Gastroesophageal sphincter (tissue), 3 donors: ENCODE data around the gene S100A4.

ENCODE experiments used
- CTCF ChIP-seq, 4 experiments: fragments of 200-600 bp in 2 of 4; fragments of 450-650 bp in 2 of 4; sonication (generic) in 1 of 4; IDR thresholded peaks; one replicate each; pipeline ENCODE4 v1.5.1; 2017 to 2019; ENCODE audit warnings: antibody characterized with exemption in 4 of 4, mild to moderate bottlenecking in 2 of 4, moderate library complexity in 2 of 4
- EP300 ChIP-seq: sonication (generic); formaldehyde crosslinking; IDR thresholded peaks from one replicate; pipeline ENCODE4 v1.6.1; 2017; ENCODE audit warnings: antibody characterized with exemption, mild to moderate bottlenecking
- POLR2A ChIP-seq, 2 donors: fragments of 450-650 bp; IDR thresholded peaks; one replicate each; pipeline ENCODE4 v1.6.1; 2017; ENCODE audit warnings: antibody characterized with exemption in 2 of 2, mild to moderate bottlenecking in 2 of 2, moderate library complexity in 1 of 2
- POLR2AphosphoS5 ChIP-seq: sonication (generic); formaldehyde crosslinking; IDR thresholded peaks from one replicate; pipeline ENCODE4 v1.6.1; 2017; ENCODE audit warnings: antibody characterized with exemption

GRCh38 chr1:153571706-153572105 lies 26.1 kb upstream of the S100A4 start:
- TF ChIP-seq POLR2A (IDR thresholded peaks at IDR 0.05) (no peak), CTCF (IDR thresholded peaks at IDR 0.05) (no peak), EP300 (no peak), POLR2AphosphoS5 (no peak)
